PC-9 (cell line): ENCODE measurements around the gene CELA3A. TPM values are rescaled to one million over a fixed set of nuclear protein-coding genes. Genes with fewer than 3 reads are reported as not detected.

Experiments
- BruUV-seq: library from RNA; stranded (reverse); fragments of 400-500 nt; replicated peaks from 2 replicates; lab custom pipeline; 2021; lab: Mats Ljungman, UMichigan
- CTCF ChIA-PET: fragments of 300-600 bp; sonication (Branson Sonifier 250); formaldehyde crosslinking; loops from one replicate; lab custom pipeline; 2022; ENCODE audit warnings: antibody characterized with exemption; lab: Charles Lee
- POLR2A ChIA-PET: fragments of 300-600 bp; sonication (Branson Sonifier 250); formaldehyde crosslinking; loops from one replicate; lab custom pipeline; 2022; ENCODE audit warnings: antibody characterized with exemption; ENCODE audit not compliant: unreplicated experiment; lab: Charles Lee
- DNase-seq, 2 experiments: peaks; one replicate each; pipeline versions ENCODE4 v3.0.0 to v3.0.0-alpha.2; 2015 to 2022; ENCODE audit warnings: mixed read lengths in 1 of 2
- H2AFZ ChIP-seq: fragments of 200-600 bp; sonication (generic); 2 replicates; pipeline ENCODE4 v1.8.1; 2017; ENCODE audit warnings: antibody characterized with exemption
- H3F3A ChIP-seq: fragments of 200-600 bp; sonication (generic); 2 replicates; pipeline ENCODE4 v1.8.1; 2017; ENCODE audit warnings: antibody characterized with exemption, mild to moderate bottlenecking, low read depth; ENCODE audit not compliant: insufficient read depth
- H3K27ac ChIP-seq: fragments of 200-600 bp; sonication (generic); 2 replicates; pipeline ENCODE4 v1.6.1; 2016; ENCODE audit warnings: mixed run types
- H3K27me3 ChIP-seq: fragments of 200-600 bp; sonication (generic); 2 replicates; pipeline ENCODE4 v1.6.1; 2016; ENCODE audit warnings: low read depth, mixed run types; ENCODE audit not compliant: insufficient read depth
- H3K36me3 ChIP-seq: fragments of 200-600 bp; sonication (generic); 2 replicates; pipeline ENCODE4 v1.6.1; 2016; ENCODE audit warnings: low read depth, mixed run types
- H3K4me1 ChIP-seq: fragments of 200-600 bp; sonication (generic); replicated peaks from 2 replicates; pipeline ENCODE4 v1.6.1; 2016; ENCODE audit warnings: mixed run types; ENCODE audit not compliant: insufficient read depth
- H3K4me2 ChIP-seq: fragments of 200-600 bp; sonication (generic); 2 replicates; pipeline ENCODE4 v1.6.1; 2017; ENCODE audit warnings: mixed run types
- H3K4me3 ChIP-seq: fragments of 200-600 bp; sonication (generic); 2 replicates; pipeline ENCODE4 v1.6.1; 2016; ENCODE audit warnings: mixed run types
- H3K79me2 ChIP-seq: fragments of 200-600 bp; sonication (generic); 2 replicates; pipeline ENCODE4 v1.6.1; 2017; ENCODE audit warnings: low read depth, mixed run types
- H3K9me2 ChIP-seq: fragments of 200-600 bp; sonication (generic); 2 replicates; pipeline ENCODE4 v1.8.1; 2017; ENCODE audit warnings: mild to moderate bottlenecking; ENCODE audit not compliant: insufficient read depth
- H3K9me3 ChIP-seq: fragments of 200-600 bp; sonication (generic); 2 replicates; pipeline ENCODE4 v1.8.1; 2016; ENCODE audit warnings: low read depth; ENCODE audit not compliant: insufficient read depth
- H4K20me1 ChIP-seq: fragments of 200-600 bp; sonication (generic); 2 replicates; pipeline ENCODE4 v1.8.1; 2017; ENCODE audit not compliant: insufficient read depth
- EZH2 ChIP-seq: fragments of 200-600 bp; sonication (generic); IDR thresholded peaks from 2 replicates; pipeline ENCODE4 v1.8.0; 2017; ENCODE audit warnings: antibody characterized with exemption, low read depth
- intact Hi-C: fragments of 100-400 bp; cut with micrococcal nuclease; formaldehyde crosslinking; loops from one replicate; pipeline ENCODE4 v1.10.0; 2022; ENCODE audit not compliant: unreplicated experiment
- total RNA-seq: library from RNA; stranded (reverse); gene quantifications from 2 replicates; pipeline ENCODE4 v1.2.3, GENCODE V29; 2021
- TF ChIP-seq, protein P1 (sequence below): fragments of 200-600 bp; sonication (generic); conservative IDR thresholded peaks from 2 replicates; pipeline ENCODE4 v1.6.1; 2017; ENCODE audit warnings: mixed run types, antibody characterized with exemption, mild to moderate bottlenecking, moderate library complexity

CELA3A gene
- total RNA-seq, 1 experiment from 2014 or later, result not detected

DNA sequence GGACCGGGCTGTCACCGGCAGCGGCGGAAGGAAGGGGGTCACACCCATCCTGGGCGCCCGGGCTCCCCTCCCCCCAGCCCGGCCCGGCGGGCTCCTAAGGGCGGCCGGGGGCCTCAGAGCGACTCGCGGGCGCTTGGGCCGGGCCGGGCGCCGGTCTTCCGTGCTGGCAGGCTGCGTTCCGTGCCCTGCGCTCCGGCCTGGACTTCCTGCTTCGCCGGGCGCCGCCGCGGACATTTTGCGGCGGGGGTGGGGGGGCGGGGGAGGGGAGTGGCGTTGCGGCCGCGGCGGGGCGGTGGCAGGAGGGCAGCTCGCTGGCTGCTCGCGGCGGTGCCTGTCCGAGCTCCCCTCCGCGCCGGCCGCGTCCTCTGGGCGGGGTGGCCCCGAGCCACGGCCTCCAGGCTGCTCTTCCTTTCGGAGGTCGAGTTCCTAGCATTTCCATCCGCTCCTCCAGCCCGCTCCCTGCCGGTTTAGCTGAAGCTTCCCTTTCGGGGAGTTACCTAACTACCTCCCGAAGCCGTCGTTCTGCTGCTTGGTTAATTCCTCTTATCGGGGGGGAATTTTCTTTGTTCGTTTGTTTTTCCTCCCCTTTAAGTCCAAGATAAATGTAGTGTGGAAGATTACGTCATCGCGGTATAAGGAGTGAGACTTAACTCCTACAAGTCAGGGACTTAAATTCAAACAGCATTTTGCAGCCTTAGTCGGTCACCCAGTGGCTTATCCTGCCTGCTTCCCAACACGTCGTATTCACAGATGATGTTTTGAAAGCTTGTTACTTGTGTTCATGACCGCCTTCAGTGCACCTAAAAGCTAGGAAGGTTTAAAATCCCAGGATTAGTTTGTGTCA, 51.8 kb downstream of the CELA3A start:
- Histone ChIP-seq H3K4me1 (peaks cover 18% of the 10 kb centered on the region), H3F3A (peaks cover 12% of the 10 kb centered on the region; the same call in 1 of the 2 replicates), H3K4me3 (peak overlapping the region; percentile 90), H3K36me3 (peaks cover 9% of the 10 kb centered on the region; the same call in 1 of the 2 replicates), H4K20me1 (peaks cover 46% of the 10 kb centered on the region), H2AFZ (no peak overlapping the region), H3K9me3 (no peaks in the 10 kb centered on the region), H3K27me3 (no peaks in the 10 kb centered on the region), H3K9me2 (no peaks in the 10 kb centered on the region), H3K4me2 (peak overlapping the region; percentile 97), H3K27ac (peak overlapping the region; percentile 79), H3K79me2 (peaks cover 48% of the 10 kb centered on the region)
- ChIA-PET CTCF (interaction anchor here (0.5 to 1.1 kb wide), 3 partner anchors 29 to 366 kb away, joined by 3 to 4 read pairs (median 3); no protein-coding TSS in a partner anchor), POLR2A (interaction anchor here (0.5 to 1.8 kb wide), 8 partner anchors 8 to 1690 kb away, joined by 3 to 20 read pairs (median 4); partner anchors contain the start of gene ELOA)
- TF ChIP-seq EZH2, result no peak
- TF ChIP-seq, protein P1, sequence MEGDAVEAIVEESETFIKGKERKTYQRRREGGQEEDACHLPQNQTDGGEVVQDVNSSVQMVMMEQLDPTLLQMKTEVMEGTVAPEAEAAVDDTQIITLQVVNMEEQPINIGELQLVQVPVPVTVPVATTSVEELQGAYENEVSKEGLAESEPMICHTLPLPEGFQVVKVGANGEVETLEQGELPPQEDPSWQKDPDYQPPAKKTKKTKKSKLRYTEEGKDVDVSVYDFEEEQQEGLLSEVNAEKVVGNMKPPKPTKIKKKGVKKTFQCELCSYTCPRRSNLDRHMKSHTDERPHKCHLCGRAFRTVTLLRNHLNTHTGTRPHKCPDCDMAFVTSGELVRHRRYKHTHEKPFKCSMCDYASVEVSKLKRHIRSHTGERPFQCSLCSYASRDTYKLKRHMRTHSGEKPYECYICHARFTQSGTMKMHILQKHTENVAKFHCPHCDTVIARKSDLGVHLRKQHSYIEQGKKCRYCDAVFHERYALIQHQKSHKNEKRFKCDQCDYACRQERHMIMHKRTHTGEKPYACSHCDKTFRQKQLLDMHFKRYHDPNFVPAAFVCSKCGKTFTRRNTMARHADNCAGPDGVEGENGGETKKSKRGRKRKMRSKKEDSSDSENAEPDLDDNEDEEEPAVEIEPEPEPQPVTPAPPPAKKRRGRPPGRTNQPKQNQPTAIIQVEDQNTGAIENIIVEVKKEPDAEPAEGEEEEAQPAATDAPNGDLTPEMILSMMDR, result no peak
- peak in 1 of 2 experiments; percentile 54 for DNase-seq
- intact Hi-C loops, result loop anchor here (1.0 kb wide), 1 partner anchor 28 kb away; no protein-coding TSS in a partner anchor
- TSS peak; percentile 56 for BruUV-seq

DNA sequence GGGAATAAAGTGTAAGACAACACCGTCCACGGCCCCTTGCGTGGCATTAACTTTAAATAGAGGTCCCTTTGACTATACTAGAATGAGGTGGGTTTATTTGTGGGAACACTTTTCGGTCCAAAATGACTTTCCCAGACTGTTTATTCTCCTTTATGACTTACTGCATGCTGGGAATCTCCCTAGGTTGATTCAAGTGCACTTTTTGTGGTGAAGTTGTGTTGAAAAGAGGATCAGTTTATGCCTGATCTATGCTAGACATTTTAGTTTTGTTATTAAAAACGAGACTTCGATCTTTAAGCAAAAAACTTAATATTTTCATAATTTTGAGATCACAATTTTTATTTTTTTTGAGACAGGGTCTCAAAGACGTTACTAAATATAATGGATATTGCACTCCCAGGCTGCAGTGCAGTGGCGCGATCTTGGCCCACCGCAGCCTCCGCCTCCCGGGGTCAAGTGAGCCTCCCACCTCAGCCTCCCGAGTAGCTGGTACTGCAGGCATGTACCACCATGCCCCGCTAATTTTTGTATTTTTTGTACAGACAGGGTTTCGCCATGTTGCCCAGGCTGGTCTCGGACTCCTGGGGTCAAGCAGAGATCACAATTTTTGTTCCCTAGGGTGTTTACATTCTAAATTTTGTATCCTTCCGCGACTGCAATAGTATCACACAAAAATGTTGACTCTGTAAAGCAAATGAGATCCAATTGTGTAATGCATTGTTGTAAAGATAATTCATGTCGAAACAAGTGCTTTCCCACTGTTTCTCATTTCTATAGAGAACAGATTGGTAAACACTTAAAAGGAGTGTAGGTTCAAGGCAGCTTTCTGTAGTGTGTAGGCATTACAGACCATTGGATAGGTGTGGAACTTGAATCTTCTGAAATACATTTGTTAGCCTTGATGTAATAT, 52.7 kb downstream of the CELA3A start:
- H3K4me3 ChIP-seq, result peak overlapping the region; percentile 90
- peaks cover 57% of the 10 kb centered on the region for H3K79me2 ChIP-seq
- peak overlapping the region; percentile 56 for H3K27ac ChIP-seq
- CTCF ChIA-PET, result interaction anchor here (0.6 kb wide), 1 partner anchor 30 kb away, joined by 3 read pairs; no protein-coding TSS in a partner anchor
- H4K20me1 ChIP-seq, result peaks cover 55% of the 10 kb centered on the region
- peaks cover 4% of the 10 kb centered on the region; the same call in 1 of the 2 replicates for H3F3A ChIP-seq
- no peaks in the 10 kb centered on the region for H3K9me2 ChIP-seq
- H3K4me1 ChIP-seq, result peaks cover 10% of the 10 kb centered on the region
- no peak for DNase-seq
- peaks cover 9% of the 10 kb centered on the region; the same call in 1 of the 2 replicates for H3K36me3 ChIP-seq
- no peak for TF ChIP-seq EZH2
- TF ChIP-seq, protein P1, result no peak
- no peaks in the 10 kb centered on the region for H3K9me3 ChIP-seq
- no peak overlapping the region for H2AFZ ChIP-seq
- intact Hi-C loops, result loop anchor here (1.0 kb wide), 1 partner anchor 29 kb away; no protein-coding TSS in a partner anchor
- no TSS peak for BruUV-seq
- peak overlapping the region; percentile 97 for H3K4me2 ChIP-seq
- H3K27me3 ChIP-seq, result no peaks in the 10 kb centered on the region
- POLR2A ChIA-PET, result interaction anchor here (0.6 kb wide), 2 partner anchors 9 to 266 kb away, joined by 3 read pairs; no protein-coding TSS in a partner anchor
